Smooth muscle cell (in vitro differentiated cells): ENCODE measurements around the gene SYTL5. TPM values are rescaled to one million over a fixed set of nuclear protein-coding genes. Genes with fewer than 3 reads are reported as not detected.

ENCODE experiments used
- DNase-seq: peaks from one replicate; lab custom pipeline; 2025; ENCODE audit not compliant: unreplicated experiment; lab: John Stamatoyannopoulos, UW
- H2AFZ ChIP-seq: fragments of 200-600 bp; sonication (generic); 2 replicates; pipeline ENCODE4 v1.6.0; 2016; ENCODE audit warnings: antibody characterized with exemption, low read depth, mild to moderate bottlenecking
- H3F3A ChIP-seq: fragments of 200-600 bp; sonication (generic); 2 replicates; pipeline ENCODE4 v1.6.0; 2017; ENCODE audit warnings: antibody characterized with exemption, low read depth
- H3K27ac ChIP-seq: fragments of 200-600 bp; sonication (generic); 2 replicates; pipeline ENCODE4 v1.5.1; 2016; ENCODE audit warnings: low read depth, mild to moderate bottlenecking
- H3K27me3 ChIP-seq: fragments of 200-600 bp; sonication (generic); 2 replicates; pipeline ENCODE4 v1.6.1; 2016; ENCODE audit warnings: low read depth, mild to moderate bottlenecking
- H3K36me3 ChIP-seq: fragments of 200-600 bp; sonication (generic); 2 replicates; pipeline ENCODE4 v1.5.1; 2016; ENCODE audit warnings: low read depth
- H3K4me1 ChIP-seq: fragments of 200-600 bp; sonication (generic); 2 replicates; pipeline ENCODE4 v1.5.1; 2016; ENCODE audit warnings: low read depth
- H3K4me2 ChIP-seq: fragments of 200-600 bp; sonication (generic); 2 replicates; pipeline ENCODE4 v1.6.0; 2016; ENCODE audit warnings: mild to moderate bottlenecking
- H3K4me3 ChIP-seq: fragments of 200-600 bp; sonication (generic); 2 replicates; pipeline ENCODE4 v1.5.1; 2016; ENCODE audit warnings: mild to moderate bottlenecking
- H3K79me2 ChIP-seq: fragments of 200-600 bp; sonication (generic); 2 replicates; pipeline ENCODE4 v1.6.0; 2016; ENCODE audit warnings: low read depth, mild to moderate bottlenecking
- H3K9ac ChIP-seq: fragments of 200-600 bp; sonication (generic); 2 replicates; pipeline ENCODE4 v1.6.0; 2016; ENCODE audit warnings: low read depth
- H3K9me3 ChIP-seq: fragments of 200-600 bp; sonication (generic); replicated peaks from 2 replicates; pipeline ENCODE4 v1.5.1; 2016; ENCODE audit warnings: low read depth
- H4K20me1 ChIP-seq: fragments of 200-600 bp; sonication (generic); 2 replicates; pipeline ENCODE4 v1.6.0; 2016; ENCODE audit warnings: low read depth
- CTCF ChIP-seq: fragments of 200-600 bp; sonication (generic); IDR thresholded peaks from 2 replicates; pipeline ENCODE4 v1.5.1; 2017; ENCODE audit warnings: borderline replicate concordance, mild to moderate bottlenecking, antibody characterized with exemption; ENCODE audit not compliant: insufficient read depth, poor library complexity, severe bottlenecking
- WGBS: methylation state at CpG from one replicate; pipeline ENCODE4 v1.1.7; 2016; ENCODE audit warnings: low lambda C conversion rate; 5-methylcytosine and 5-hydroxymethylcytosine counted together
- polyA plus RNA-seq: library from polyadenylated mRNA; unstranded; fragments of >200 nt; fragmentation: Nextera tagmentation; extraction: Ambion mirVana; gene quantifications from 2 replicates; pipeline ENCODE4 v1.2.1, GENCODE V29; 2016
- total RNA-seq: library from RNA; depleted of rRNA; stranded (reverse); fragments of >200 nt; gene quantifications from 2 replicates; pipeline ENCODE4 v1.2.3, GENCODE V29; 2014

Gene SYTL5
- total and polyA plus RNA-seq, 2 experiments from 2014 or later: 0.27 to 2.3 TPM

- Histone ChIP-seq H3K9ac (no peak overlapping the region), H3K36me3 (no peaks in the 10 kb centered on the region), H3K4me1 (peaks cover 2% of the 10 kb centered on the region), H3K27me3 (no peaks in the 10 kb centered on the region), H3K4me3 (no peak overlapping the region), H3K27ac (no peak overlapping the region), H3K79me2 (no peaks in the 10 kb centered on the region), H2AFZ (no peak overlapping the region), H3K4me2 (no peak overlapping the region), H4K20me1 (no peaks in the 10 kb centered on the region), H3F3A (no peaks in the 10 kb centered on the region), H3K9me3 (no peaks in the 10 kb centered on the region)
- WGBS: 70% methylated on average over 4 of the region's 4 CpGs
- no peak for DNase-seq
- no peak for TF ChIP-seq CTCF
These were observed 80.3 kb downstream of the SYTL5 start for GRCh38 chrX:38086451-38087215.

GRCh38 chrX:38087594-38087993, 81.2 kb downstream of the SYTL5 start:
- Histone ChIP-seq H3K4me1 (no peaks in the 10 kb centered on the region), H3K4me2 (no peak overlapping the region), H3K79me2 (no peaks in the 10 kb centered on the region), H3K4me3 (no peak overlapping the region), H4K20me1 (no peaks in the 10 kb centered on the region), H2AFZ (no peak overlapping the region), H3K9ac (no peak overlapping the region), H3K9me3 (no peaks in the 10 kb centered on the region), H3K36me3 (no peaks in the 10 kb centered on the region), H3F3A (no peaks in the 10 kb centered on the region), H3K27ac (no peak overlapping the region), H3K27me3 (no peaks in the 10 kb centered on the region)
- DNase-seq: no peak
- TF ChIP-seq CTCF: no peak
- 30% methylated on average over 1 of the region's 1 CpG for WGBS

GRCh38 chrX:38089173-38089982, 83.0 kb downstream of the SYTL5 start:
- Histone ChIP-seq H3K4me2 (no peak overlapping the region), H3F3A (no peaks in the 10 kb centered on the region), H4K20me1 (no peaks in the 10 kb centered on the region), H3K4me1 (no peaks in the 10 kb centered on the region), H3K79me2 (no peaks in the 10 kb centered on the region), H2AFZ (no peak overlapping the region), H3K36me3 (no peaks in the 10 kb centered on the region), H3K27ac (no peak overlapping the region), H3K27me3 (no peaks in the 10 kb centered on the region), H3K9ac (no peak overlapping the region), H3K9me3 (no peaks in the 10 kb centered on the region), H3K4me3 (no peak overlapping the region)
- DNase-seq: no peak
- WGBS: 68% methylated on average over 8 of the region's 8 CpGs
- no peak for TF ChIP-seq CTCF
